ES-I3 (cell line): ENCODE data around the gene FAM185A.
"Not testable (repeated sequence)": the region's sequence is repeated elsewhere in the genome, so short reads cannot be mapped to it uniquely, and the experiment has no call there.

Experiments
- H3K36me3 ChIP-seq: 2 replicates; pipeline ENCODE4 v1.6.1; 2013; ENCODE audit warnings: mild to moderate bottlenecking, low read length, control low read depth, moderate library complexity; ENCODE audit not compliant: insufficient read depth
- H3K4me1 ChIP-seq: 2 replicates; pipeline ENCODE4 v1.6.1; 2013; ENCODE audit warnings: mild to moderate bottlenecking, control low read depth, low read length; ENCODE audit not compliant: insufficient read depth
- H3K9ac ChIP-seq: 2 replicates; pipeline ENCODE4 v1.6.1; 2013; ENCODE audit warnings: low read depth, mild to moderate bottlenecking, low read length, moderate library complexity
- H3K9me3 ChIP-seq: 2 replicates; pipeline ENCODE4 v1.6.1; 2013; ENCODE audit warnings: mild to moderate bottlenecking, low read length, moderate library complexity; ENCODE audit not compliant: control insufficient read depth, insufficient read depth

Gene FAM185A

DNA sequence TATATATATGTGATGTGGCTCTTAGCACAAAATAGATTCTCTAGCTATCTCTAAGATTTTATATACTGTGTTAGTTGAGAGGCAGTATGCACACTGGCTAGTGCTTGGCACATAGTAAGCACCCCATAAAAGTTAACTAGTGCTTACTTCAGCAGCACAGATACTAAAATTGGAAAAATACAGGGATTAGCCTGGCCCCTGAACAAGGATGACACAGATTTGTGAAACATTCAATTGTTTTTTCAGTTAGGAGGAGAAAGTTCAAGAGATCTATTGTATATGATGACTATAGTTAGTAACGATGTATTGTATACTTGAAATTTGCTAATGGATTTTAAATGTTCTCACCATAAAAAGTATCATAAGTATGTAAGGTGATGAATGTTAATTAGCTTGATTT, 85.7 kb downstream of the FAM185A start:
- Histone ChIP-seq H3K9ac (no peak overlapping the region), H3K9me3 (no peaks in the 10 kb centered on the region), H3K36me3 (no peaks in the 10 kb centered on the region), H3K4me1 (peaks cover 4% of the 10 kb centered on the region; the same call in 1 of the 2 replicates)

DNA sequence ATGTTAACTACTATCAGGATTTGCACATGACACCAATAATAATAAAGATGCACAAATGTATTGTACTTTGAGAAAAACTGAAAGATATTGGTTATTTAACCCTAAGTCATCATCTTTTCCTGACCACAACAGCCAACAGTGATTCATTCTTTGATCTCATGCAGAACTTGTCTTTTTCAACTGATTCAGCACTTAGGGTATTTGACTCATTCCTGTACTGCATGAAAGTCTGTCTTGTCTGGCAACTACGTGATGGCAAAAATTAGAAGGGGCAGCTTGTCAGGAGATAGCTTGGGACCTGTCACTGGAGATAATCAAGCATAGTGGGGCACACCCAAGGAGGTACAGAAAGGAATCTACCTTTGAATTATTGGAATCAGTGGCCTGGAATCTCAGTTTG, 86.2 kb downstream of the FAM185A start:
- Histone ChIP-seq H3K36me3 (no peaks in the 10 kb centered on the region), H3K9me3 (no peaks in the 10 kb centered on the region), H3K4me1 (no peaks in the 10 kb centered on the region), H3K9ac (no peak overlapping the region)

DNA sequence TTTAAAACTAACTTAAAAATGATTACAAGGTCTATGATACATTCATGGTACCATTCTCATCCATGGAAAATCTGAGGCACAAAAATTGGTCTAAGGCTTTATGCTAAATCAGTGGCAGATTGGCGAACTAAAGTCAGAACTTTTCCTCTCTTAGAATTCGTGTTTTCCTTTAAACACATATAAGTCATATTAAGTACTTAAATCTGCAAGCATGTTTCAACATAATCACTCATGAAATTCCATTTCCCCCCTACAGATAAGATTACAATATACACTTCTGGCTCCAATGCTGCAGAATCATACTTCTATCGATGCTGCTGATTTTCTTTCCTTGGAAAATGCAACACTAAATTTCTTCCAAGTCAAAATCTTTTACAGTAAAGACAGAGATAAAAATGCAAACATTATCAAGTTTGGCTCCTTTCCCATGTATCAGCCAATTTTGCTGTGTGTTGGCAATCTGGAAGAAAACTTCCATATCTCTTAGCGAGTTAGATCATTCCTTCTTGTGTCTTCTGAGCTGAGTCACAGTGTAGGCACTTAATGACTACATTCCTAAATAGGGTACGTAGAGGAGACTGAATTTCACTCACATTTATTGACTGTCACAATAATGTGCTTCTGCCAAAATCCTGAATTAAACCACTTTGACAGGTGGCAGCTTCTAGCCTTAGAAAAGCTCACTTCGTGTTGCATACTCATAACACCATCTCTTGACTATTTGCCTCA, 87.6 kb downstream of the FAM185A start:
- no peaks in the 10 kb centered on the region for H3K36me3 ChIP-seq
- H3K9me3 ChIP-seq, result no peaks in the 10 kb centered on the region
- H3K9ac ChIP-seq, result no peak overlapping the region
- no peaks in the 10 kb centered on the region for H3K4me1 ChIP-seq

DNA sequence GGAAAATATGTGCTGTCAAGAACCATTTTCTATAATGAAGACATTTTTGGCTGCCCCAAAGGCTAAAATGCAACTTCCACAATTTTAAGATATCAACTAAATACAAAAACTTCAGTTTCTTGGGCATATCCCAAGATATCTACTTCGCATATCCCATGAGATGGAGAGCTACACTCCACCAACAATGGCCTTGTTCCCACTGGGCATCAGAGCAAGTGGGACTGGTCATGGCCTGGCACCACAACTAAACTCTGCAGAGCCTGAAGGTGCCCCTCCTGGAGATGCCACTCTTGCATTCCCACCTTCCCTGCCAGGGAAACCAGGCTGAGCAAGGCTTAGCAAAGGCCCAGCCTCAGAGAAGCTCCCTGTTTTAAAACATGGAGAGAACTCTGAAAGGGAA, 88.2 kb downstream of the FAM185A start:
- no peak overlapping the region for H3K9ac ChIP-seq
- no peaks in the 10 kb centered on the region for H3K4me1 ChIP-seq
- H3K36me3 ChIP-seq, result no peaks in the 10 kb centered on the region

DNA sequence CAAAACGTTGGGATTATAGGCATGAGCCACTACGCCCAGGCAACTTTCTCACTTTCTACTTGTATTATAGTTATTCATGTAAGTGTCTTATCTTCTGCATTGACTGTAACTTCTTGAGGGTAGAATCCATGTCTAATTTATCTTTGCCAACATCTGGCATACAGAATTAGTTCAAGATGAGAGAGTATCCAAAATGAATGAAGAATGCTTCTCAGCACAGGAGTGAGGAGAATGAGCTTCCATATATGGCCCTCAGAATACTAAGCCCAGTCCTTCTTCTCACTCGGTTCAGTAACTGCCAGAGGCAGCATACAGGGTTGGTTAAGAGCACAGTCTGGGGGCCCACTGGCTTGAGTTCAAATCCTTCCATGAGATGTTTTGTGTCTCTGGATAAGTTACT, 89.0 kb downstream of the FAM185A start:
- Histone ChIP-seq H3K9me3 (no peaks in the 10 kb centered on the region), H3K9ac (no peak overlapping the region), H3K4me1 (no peaks in the 10 kb centered on the region), H3K36me3 (no peaks in the 10 kb centered on the region)

More for the DNA sequence above, 88.2 kb downstream of the FAM185A start:
- H3K9me3 ChIP-seq, result no peaks in the 10 kb centered on the region

DNA sequence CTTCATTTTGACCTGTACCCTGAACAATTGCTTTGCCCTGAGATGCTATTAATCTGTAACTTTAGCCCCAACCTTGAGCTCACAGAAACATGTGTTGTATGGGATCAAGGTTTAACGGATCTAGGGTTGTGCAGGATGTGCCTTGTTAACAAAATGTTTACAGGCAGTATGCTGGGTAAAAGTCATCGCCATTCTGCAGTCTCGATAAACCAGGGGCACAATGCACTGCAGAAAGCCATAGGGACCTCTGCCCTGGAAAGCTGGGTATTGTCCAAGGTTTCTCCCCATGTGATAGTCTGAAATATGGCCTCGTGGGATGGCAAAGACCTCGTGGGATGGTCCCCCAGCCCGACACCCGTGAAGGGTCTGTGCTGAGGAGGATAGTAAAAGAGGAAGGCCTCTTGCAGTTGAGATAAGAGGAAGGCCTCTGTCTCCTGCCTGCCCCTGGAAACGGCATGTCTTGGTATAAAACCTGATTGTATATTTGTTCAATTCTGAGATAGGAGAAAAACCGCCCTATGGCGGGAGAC, 89.8 kb downstream of the FAM185A start:
- H3K36me3 ChIP-seq, H3K9ac ChIP-seq, H3K9me3 ChIP-seq, H3K4me1 ChIP-seq: not testable (repeated sequence)

DNA sequence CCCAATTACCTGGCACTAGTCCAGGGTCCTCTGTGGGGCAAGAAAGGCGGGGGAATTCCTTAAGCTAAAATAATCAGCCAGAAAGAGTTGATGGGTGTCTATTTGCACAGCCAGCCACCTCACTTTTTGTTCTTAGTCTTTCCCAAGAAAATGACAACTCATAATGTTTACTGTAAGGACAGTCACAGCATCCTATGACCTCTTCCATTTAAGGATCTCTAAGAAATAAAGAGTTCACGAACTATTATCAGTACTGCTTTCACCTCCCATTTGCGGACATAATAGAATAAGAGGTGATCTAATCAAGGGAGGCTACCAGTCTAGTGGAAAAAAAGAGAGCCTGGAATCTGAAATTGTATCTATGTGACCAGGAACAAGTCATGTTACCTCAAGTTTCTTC, 91.6 kb downstream of the FAM185A start:
- Histone ChIP-seq H3K4me1 (no peaks in the 10 kb centered on the region), H3K9me3 (no peaks in the 10 kb centered on the region; the same call in 1 of the 2 replicates), H3K9ac (no peak overlapping the region), H3K36me3 (no peaks in the 10 kb centered on the region)

DNA sequence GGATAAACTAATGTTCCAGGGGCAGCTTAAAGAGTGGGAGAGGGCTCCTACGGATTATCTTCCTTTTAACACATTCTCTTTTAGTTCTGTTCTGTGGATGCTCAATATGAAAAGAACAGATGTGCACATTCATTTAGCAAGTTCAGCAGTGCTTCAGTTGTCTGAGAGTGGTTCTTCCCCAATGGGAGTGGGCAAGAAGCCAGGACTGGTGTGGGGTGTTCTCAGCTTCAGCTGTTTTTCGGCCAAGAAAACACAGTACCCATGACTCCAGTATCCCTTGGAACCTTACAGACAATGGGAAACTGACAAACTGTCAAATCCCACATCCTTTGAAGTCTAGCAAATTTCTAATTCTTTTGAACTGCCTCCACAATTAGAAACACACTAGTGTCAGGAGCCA, 92.5 kb downstream of the FAM185A start:
- Histone ChIP-seq H3K36me3 (no peaks in the 10 kb centered on the region), H3K4me1 (no peaks in the 10 kb centered on the region), H3K9ac (no peak overlapping the region), H3K9me3 (no peaks in the 10 kb centered on the region; the same call in 1 of the 2 replicates)

DNA sequence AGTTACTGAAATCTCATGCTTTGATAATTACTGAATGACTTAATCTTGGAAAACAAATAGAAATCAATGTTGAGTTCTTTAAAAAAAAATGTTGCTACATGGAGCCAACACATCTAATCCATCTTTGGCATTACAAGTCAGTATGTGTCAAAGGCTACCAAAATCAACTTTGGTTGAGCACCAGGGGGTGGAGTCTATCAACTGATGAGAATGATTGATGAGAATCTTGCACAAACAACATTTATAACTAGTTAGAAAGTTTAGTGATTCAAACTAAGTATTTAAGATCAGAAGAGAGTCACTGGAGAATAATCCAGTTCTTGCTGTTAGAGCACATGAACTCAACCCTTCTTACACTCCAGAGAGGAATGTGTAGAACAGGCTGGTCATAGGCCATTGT, 93.5 kb downstream of the FAM185A start:
- Histone ChIP-seq H3K36me3 (no peaks in the 10 kb centered on the region), H3K9ac (no peak overlapping the region), H3K4me1 (no peaks in the 10 kb centered on the region), H3K9me3 (no peaks in the 10 kb centered on the region; the same call in 1 of the 2 replicates)

DNA sequence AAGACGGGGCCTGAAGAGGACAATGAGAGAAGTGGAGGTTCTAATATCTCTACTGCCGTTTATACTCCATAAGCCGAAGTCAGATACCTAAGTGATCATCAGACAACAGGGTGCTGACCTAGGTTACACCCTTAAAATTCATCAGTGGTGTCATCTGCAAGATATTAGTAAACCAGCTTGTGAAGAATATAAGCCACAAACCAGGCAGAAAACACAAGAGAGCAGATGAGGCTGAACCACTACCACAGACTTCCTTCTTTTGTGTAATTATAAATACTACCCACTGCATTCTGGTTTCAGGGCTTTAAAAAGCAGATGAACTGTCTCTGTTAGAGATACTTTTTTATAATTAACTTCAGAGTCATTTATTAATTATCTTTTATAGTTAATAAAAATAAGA, 95.1 kb downstream of the FAM185A start:
- Histone ChIP-seq H3K4me1 (no peaks in the 10 kb centered on the region), H3K9me3 (no peaks in the 10 kb centered on the region; the same call in 1 of the 2 replicates), H3K36me3 (no peaks in the 10 kb centered on the region), H3K9ac (no peak overlapping the region)

DNA sequence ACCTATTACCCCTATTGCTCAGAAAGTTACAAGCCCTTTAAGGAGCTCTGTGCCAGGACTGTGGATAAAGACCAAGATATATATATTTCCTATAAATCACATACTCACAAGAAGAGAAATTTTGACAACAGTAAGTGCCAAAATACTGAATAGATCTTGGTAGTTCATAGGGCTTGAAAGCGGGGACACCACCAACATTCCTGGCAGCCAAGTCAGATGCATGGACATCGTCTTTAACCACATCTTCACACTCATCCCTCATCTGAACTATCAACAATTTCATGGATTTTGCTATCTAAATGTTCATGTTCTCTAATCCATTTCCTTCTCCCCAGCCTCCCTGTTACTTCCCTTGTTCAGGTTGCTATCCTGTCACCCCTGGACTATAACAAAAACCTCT, 96.5 kb downstream of the FAM185A start:
- no peaks in the 10 kb centered on the region for H3K4me1 ChIP-seq

DNA sequence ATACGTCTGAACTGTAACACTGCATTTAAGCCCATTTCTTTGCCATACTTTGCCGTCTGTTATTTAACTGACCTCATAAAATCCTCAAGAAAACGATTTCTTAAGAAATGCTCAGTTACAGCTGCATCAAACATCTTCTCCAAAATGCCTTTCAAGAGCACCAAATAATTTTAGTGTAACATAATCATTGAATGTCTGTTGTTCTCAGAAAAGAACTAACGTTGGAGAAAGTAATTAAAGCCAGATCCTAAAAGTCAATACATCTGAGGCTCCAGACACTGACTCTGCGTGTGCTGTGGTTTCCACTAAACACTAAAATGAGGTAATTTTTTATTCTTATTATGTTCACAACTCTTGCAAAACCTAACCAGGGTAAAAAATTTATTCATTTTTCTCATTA, 100.3 kb downstream of the FAM185A start:
- Histone ChIP-seq H3K36me3 (no peaks in the 10 kb centered on the region), H3K4me1 (no peaks in the 10 kb centered on the region), H3K9ac (no peak overlapping the region), H3K9me3 (no peaks in the 10 kb centered on the region)

More for the DNA sequence above, 96.5 kb downstream of the FAM185A start:
- Histone ChIP-seq H3K36me3 (no peaks in the 10 kb centered on the region), H3K9ac (no peak overlapping the region), H3K9me3 (no peaks in the 10 kb centered on the region; the same call in 1 of the 2 replicates)

DNA sequence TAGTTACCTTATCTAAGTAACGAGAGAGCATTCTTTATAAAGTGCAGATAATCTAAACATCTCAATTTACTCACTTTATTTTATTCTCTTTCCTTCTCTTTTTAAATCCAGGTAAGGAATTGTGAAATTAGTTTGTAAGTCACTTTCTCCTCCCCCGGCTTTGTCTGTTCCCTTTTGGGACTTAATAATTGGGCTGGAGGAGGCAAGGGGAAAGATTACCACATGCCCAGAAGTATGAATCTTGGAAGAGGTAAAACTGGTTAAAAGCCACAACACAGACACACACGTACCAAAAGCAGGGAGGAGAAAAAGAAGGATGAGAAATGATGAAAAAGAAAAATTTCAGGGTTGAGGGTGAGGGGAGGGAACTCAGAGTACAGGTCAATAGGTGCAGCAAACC, 100.7 kb downstream of the FAM185A start:
- Histone ChIP-seq H3K36me3 (no peaks in the 10 kb centered on the region), H3K9me3 (no peaks in the 10 kb centered on the region), H3K4me1 (no peaks in the 10 kb centered on the region), H3K9ac (no peak overlapping the region)

DNA sequence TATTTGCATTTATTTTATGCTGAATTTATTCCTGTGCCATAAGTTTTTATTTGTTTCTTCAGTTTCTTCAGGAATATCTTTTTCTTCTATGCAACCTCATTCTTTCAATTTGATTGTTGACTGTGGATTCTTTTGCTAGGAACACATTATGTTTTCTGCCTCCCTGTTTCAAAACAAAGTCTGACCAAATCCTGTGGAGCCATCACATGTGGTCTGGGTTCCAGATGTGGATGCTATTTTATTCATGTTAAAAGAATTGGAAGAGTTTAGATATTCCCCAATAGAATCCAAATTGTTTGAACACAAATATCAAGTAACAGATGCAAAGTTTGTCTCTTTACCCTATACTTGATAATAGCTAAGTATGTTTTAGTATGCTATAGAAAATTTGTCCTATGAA, 107.2 kb downstream of the FAM185A start:
- H3K36me3 ChIP-seq, result no peaks in the 10 kb centered on the region
- no peak overlapping the region for H3K9ac ChIP-seq
- H3K9me3 ChIP-seq, result no peaks in the 10 kb centered on the region
- H3K4me1 ChIP-seq, result no peaks in the 10 kb centered on the region
